HepG2 (cell line): ENCODE data around the gene ZC3H4. TPM values are rescaled to one million over a fixed set of nuclear protein-coding genes. Genes with fewer than 3 reads are reported as not detected.

Experiments
- CAMTA2 ChIP-seq: sonication (generic); formaldehyde crosslinking; IDR thresholded peaks from 2 replicates; pipeline ENCODE4 v1.4.0; 2020; ENCODE audit warnings: mild to moderate bottlenecking, missing genetic modification reagents, borderline replicate concordance
- CEBPB ChIP-seq: IDR thresholded peaks from 2 replicates; pipeline ENCODE4 v1.6.1; 2011; ENCODE audit warnings: low read depth, low read length, improper control_type of control experiment, borderline replicate concordance
- GPN1 ChIP-seq: sonication (generic); formaldehyde crosslinking; IDR thresholded peaks from 2 replicates; pipeline ENCODE4 v1.5.1; 2020; ENCODE audit warnings: missing genetic modification reagents, borderline replicate concordance
- GTF3A ChIP-seq: sonication (generic); formaldehyde crosslinking; conservative IDR thresholded peaks from 2 replicates; pipeline ENCODE4 v1.4.0; 2020; ENCODE audit warnings: mild to moderate bottlenecking, missing genetic modification reagents
- HNRNPLL ChIP-seq: fragments of 200-400 bp; formaldehyde crosslinking; IDR thresholded peaks from 2 replicates; pipeline ENCODE4 v1.6.1; 2017; ENCODE audit warnings: mild to moderate bottlenecking, low read depth, low read length; ENCODE audit not compliant: poor library complexity, severe bottlenecking
- IRX3 ChIP-seq: sonication (generic); formaldehyde crosslinking; IDR thresholded peaks from 2 replicates; pipeline ENCODE4 v1.8.1; 2023; ENCODE audit warnings: mild to moderate bottlenecking, low read depth, missing genetic modification reagents, borderline replicate concordance
- SNAPC2 ChIP-seq: sonication (generic); formaldehyde crosslinking; IDR thresholded peaks from 2 replicates; pipeline ENCODE4 v1.8.1; 2022; ENCODE audit warnings: mild to moderate bottlenecking, missing genetic modification reagents
- SNAPC4 ChIP-seq: sonication (generic); formaldehyde crosslinking; IDR thresholded peaks from 2 replicates; pipeline ENCODE4 v1.4.0; 2020; ENCODE audit warnings: mild to moderate bottlenecking, missing genetic modification reagents
- SP140L ChIP-seq: sonication (generic); formaldehyde crosslinking; IDR thresholded peaks from 2 replicates; pipeline ENCODE4 v1.4.0; 2020; ENCODE audit warnings: missing genetic modification reagents, borderline replicate concordance
- SPEN ChIP-seq: sonication (generic); formaldehyde crosslinking; IDR thresholded peaks from 2 replicates; pipeline ENCODE4 v1.5.1; 2020; ENCODE audit warnings: low read depth, mild to moderate bottlenecking, missing genetic modification reagents
- ZNF431 ChIP-seq: sonication (generic); formaldehyde crosslinking; IDR thresholded peaks from 2 replicates; pipeline ENCODE4 v1.9.0; 2022; ENCODE audit warnings: missing genetic modification reagents, low read depth, mild to moderate bottlenecking, borderline replicate concordance
- ZNF737 ChIP-seq: sonication (generic); formaldehyde crosslinking; IDR thresholded peaks from 2 replicates; pipeline ENCODE4 v1.5.0; 2020; ENCODE audit warnings: missing genetic modification reagents, mild to moderate bottlenecking, borderline replicate concordance
- ZNF780A ChIP-seq: sonication (generic); formaldehyde crosslinking; IDR thresholded peaks from 2 replicates; pipeline ENCODE4 v1.8.0; 2022; ENCODE audit warnings: mild to moderate bottlenecking, missing genetic modification reagents, moderate library complexity
- ZNF891 ChIP-seq: sonication (generic); formaldehyde crosslinking; IDR thresholded peaks from 2 replicates; pipeline ENCODE4 v1.5.0; 2020; ENCODE audit warnings: mild to moderate bottlenecking, missing genetic modification reagents
- ZZZ3 ChIP-seq: sonication (generic); formaldehyde crosslinking; IDR thresholded peaks from 2 replicates; pipeline ENCODE4 v1.4.0; 2020; ENCODE audit warnings: missing genetic modification reagents, mild to moderate bottlenecking, borderline replicate concordance
- polyA plus RNA-seq, 8 experiments: library from polyadenylated mRNA; depleted of rRNA in 3 of 8; stranded (reverse) in 7 of 8; unstranded in 1 of 8; fragments of >200 nt; fragmentation: Illumina TruSeq in 4 of 8; extraction: Trizol in 4 of 8; gene quantifications; 2 replicates each; pipeline versions ENCODE4 v1.2.1 to v1.2.3, GENCODE V29; 2011 to 2016; ENCODE audit warnings: low read depth in 4 of 8, missing spikeins in 1 of 8, mixed read lengths in 1 of 8; ENCODE audit not compliant: insufficient read depth in 1 of 8
- total RNA-seq, 5 experiments: library from RNA; depleted of rRNA; stranded (reverse); fragments of >200 nt; fragmentation: Illumina TruSeq; extraction: Trizol; gene quantifications; 2 replicates each; pipeline ENCODE4 v1.2.3, GENCODE V29; 2016; ENCODE audit warnings: low read depth in 1 of 5
- TF ChIP-seq, protein P1 (sequence below): sonication (generic); formaldehyde crosslinking; IDR thresholded peaks from 2 replicates; pipeline ENCODE4 v1.4.0; 2020; ENCODE audit warnings: missing genetic modification reagents, mild to moderate bottlenecking, borderline replicate concordance
- TF ChIP-seq, protein P2 (sequence below): sonication (generic); formaldehyde crosslinking; IDR thresholded peaks from 2 replicates; pipeline ENCODE4 v1.4.0; 2020; ENCODE audit warnings: missing genetic modification reagents, low read depth, mild to moderate bottlenecking, borderline replicate concordance

Gene ZC3H4
- total and polyA plus RNA-seq, 2 of the 13 experiments (the other 11 are each of a cell fraction or from before 2014, with no cell fraction given): 1.8 to 10.7 TPM

- TF ChIP-seq, protein P1, sequence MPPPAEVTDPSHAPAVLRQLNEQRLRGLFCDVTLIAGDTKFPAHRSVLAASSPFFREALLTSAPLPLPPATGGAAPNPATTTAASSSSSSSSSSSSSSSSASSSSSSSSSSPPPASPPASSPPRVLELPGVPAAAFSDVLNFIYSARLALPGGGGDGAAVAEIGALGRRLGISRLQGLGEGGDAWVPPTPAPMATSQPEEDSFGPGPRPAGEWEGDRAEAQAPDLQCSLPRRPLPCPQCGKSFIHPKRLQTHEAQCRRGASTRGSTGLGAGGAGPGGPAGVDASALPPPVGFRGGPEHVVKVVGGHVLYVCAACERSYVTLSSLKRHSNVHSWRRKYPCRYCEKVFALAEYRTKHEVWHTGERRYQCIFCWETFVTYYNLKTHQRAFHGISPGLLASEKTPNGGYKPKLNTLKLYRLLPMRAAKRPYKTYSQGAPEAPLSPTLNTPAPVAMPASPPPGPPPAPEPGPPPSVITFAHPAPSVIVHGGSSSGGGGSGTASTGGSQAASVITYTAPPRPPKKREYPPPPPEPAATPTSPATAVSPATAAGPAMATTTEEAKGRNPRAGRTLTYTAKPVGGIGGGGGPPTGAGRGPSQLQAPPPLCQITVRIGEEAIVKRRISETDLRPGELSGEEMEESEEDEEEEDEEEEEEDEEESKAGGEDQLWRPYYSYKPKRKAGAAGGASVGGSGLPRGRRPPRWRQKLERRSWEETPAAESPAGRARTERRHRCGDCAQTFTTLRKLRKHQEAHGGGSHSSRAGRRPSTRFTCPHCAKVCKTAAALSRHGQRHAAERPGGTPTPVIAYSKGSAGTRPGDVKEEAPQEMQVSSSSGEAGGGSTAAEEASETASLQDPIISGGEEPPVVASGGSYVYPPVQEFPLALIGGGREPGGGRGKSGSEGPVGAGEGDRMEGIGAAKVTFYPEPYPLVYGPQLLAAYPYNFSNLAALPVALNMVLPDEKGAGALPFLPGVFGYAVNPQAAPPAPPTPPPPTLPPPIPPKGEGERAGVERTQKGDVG (CRISPR knock-in tag): peak; percentile 76; the same call in 1 of the 2 replicates
- TF ChIP-seq ZNF737 (no peak), ZNF431 (CRISPR knock-in tag) (no peak; the same call in 1 of the 2 replicates), CAMTA2 (no peak), CEBPB (no peak), IRX3 (no peak), GPN1 (no peak), HNRNPLL (no peak), ZNF780A (peak; percentile 64; the same call in 1 of the 2 replicates), ZNF891 (no peak; the same call in 1 of the 2 replicates), GTF3A (CRISPR knock-in tag) (0 out of 2 replicates have a peak, but pooled peaks have one; percentile 33), SP140L (peak; percentile 71; the same call in 1 of the 2 replicates), ZZZ3 (no peak; the same call in 1 of the 2 replicates), SNAPC4 (peak; percentile 71; the same call in 1 of the 2 replicates), SPEN (CRISPR knock-in tag) (peak; percentile 76; the same call in 1 of the 2 replicates), SNAPC2 (CRISPR knock-in tag) (no peak)
- TF ChIP-seq, protein P2, sequence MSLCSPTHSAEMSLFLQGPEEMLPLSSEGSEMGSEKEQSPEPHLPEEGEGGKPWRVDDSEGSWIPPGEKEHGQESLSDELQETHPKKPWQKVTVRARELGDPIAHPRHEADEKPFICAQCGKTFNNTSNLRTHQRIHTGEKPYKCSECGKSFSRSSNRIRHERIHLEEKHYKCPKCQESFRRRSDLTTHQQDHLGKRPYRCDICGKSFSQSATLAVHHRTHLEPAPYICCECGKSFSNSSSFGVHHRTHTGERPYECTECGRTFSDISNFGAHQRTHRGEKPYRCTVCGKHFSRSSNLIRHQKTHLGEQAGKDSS (CRISPR knock-in tag): no peak
Measured at GRCh38 chr19:47096100-47096704, 17.4 kb downstream of the ZC3H4 start (continued).
